Stimulated activated CD8-positive, alpha-beta memory T cell treated with anti-CD3 and anti-CD28 coated beads, Interleukin-4, amount 100 ng/mL, for 4 hours (primary cell): Measurements from ENCODE around the gene EXOC8.

Experiments used
- DNase-seq, 2 donors: peaks; one replicate each; pipeline ENCODE4 v3.0.0-alpha.2; 2020; ENCODE audit warnings: low read depth in 2 of 2, low spot score in 1 of 2

Gene EXOC8, protein sequence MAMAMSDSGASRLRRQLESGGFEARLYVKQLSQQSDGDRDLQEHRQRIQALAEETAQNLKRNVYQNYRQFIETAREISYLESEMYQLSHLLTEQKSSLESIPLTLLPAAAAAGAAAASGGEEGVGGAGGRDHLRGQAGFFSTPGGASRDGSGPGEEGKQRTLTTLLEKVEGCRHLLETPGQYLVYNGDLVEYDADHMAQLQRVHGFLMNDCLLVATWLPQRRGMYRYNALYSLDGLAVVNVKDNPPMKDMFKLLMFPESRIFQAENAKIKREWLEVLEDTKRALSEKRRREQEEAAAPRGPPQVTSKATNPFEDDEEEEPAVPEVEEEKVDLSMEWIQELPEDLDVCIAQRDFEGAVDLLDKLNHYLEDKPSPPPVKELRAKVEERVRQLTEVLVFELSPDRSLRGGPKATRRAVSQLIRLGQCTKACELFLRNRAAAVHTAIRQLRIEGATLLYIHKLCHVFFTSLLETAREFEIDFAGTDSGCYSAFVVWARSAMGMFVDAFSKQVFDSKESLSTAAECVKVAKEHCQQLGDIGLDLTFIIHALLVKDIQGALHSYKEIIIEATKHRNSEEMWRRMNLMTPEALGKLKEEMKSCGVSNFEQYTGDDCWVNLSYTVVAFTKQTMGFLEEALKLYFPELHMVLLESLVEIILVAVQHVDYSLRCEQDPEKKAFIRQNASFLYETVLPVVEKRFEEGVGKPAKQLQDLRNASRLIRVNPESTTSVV

GRCh38 chr1:231337472-231338269, at the start of gene EXOC8:
Gene EXOC8, minus strand, starts transcription at chr1:231337852. Its CDS starts 107 bp downstream, at chr1:231337745.
- DNase-seq = peak; percentile 88 to 97

DNA sequence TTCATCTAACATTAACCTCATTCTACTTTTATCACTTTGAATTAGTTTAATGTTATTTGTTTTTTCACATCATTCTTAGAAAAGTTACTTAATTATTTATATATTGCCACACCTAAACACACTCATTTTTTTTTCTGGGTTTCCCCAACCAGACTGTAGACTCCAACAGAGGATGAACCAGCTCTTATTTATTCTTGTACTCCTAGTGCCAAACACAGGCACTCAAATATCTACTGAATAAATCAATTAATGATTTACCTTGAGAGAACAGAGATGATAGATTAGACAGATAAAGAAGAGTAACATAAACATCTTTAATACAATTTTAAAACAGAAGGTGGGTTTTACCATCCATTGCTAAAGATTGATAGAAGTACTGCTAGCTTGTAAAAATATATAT, 48.8 kb upstream of the EXOC8 start:
- no peak for DNase-seq

DNA sequence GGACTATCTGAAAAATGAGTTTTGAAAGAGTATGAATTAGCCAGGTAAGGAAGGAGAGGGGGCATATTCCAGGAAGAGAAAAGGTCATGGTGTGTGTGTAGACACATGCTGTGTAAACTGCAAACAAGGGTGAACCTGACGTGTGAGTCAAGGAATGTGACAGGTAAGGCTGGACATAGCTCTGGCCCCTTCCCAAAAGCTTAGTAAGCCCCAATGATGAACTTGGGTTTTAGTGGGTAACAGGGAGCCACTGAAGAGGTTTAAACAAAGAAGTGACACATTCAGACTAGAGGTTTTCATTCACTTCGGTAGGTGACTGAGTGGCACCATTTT, 47.7 kb upstream of the EXOC8 start:
- no peak for DNase-seq

- DNase-seq = no peak
Measured at GRCh38 chr1:231384696-231385415, 47.2 kb upstream of the EXOC8 start.

- no peak for DNase-seq
Measured at GRCh38 chr1:231383159-231383860, 45.7 kb upstream of the EXOC8 start.

DNA sequence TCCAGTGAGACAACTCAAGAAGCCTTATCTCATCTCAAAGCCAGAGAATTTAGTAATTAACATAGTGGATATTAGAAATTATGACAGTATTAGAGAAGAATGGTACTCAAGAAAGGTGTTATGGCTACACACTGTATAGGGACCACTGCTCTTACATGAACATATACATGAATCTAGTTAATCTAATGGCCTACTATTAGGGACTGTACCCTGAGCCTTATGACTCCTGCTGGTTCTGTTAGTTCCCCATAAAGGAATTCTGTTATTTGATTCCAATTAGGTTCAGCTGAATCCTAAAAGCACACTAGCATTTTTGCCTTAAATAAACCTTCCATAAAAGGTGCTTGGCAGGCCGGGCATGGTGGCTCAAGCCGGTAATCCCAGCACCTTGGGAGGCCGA, 44.8 kb upstream of the EXOC8 start:
- no peak for DNase-seq

GRCh38 chr1:231381729-231382128, 44.1 kb upstream of the EXOC8 start:
- DNase-seq = no peak

DNA sequence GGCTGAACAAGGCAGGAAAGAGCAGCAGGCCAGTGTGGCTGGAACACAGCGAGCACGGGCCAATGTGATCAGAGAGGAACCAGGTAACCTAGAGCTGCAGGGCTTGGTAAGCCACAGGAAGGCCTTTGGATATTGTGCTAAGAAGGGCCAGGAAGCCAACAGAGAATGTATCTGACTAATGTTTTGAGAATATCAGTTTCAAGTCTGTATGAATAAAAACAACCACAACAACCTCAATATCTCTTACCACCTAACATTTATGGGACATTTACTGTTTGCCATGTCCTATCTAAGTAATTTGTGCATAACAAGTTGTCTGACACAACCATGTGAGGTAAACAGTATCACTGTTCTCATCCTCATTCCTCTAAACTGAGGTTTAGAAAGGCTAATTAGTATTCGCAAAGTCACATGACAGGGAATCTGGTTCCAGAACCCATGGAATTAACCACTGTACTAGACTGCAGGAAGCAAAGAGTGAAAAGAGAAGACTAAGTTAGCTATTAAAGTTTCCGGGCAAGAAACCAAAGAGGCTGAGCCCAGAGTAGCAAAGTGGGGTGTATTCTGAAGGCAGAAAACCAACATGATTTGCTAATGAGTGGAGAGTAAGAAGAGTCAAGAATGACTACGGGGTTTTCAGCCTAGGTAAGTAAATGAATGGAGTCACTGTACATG, 39.4 kb upstream of the EXOC8 start:
- no peak for DNase-seq

DNA sequence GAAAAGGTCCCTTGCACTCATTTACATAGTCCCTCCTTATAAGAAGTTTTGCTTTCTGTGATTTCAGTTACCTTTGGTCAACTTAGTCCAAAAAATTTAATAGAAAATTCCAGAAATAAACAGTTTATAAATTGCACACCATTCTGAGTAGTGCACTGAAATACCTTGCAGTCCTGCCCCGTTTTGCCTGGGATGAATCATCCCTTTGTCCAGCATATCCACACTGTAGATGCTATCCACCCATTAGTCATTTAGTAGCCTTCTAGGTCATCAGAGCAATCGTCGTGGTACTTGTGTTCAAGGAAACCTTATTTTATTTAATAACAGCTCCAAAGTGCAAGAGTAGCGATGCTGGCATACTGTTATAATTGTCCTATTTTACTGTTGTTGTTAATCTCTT, 38.4 kb upstream of the EXOC8 start:
- DNase-seq = no peak

GRCh38 chr1:231374394-231374793, 36.7 kb upstream of the EXOC8 start:
- DNase-seq = no peak

- DNase-seq = no peak
Measured at GRCh38 chr1:231372501-231372900, 34.8 kb upstream of the EXOC8 start.

DNA sequence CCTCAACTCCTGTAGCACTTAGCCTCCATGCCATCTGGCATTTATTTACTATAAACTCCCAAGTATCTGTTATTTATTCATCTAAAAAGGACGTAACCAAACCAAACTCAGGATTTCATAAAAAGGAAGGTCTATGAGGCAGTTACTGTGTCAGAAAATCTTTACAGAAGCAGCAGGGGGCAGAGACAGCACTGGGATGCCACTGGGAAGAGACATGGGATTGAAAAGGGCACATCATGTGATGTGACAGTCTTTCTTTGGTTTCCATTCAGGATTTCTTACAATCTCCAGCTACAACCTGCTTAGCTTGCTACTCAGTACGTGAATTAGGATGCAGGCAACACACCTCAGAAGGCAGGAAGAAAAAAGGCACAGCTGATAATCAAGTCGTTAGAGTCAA, 31.6 kb upstream of the EXOC8 start:
- no peak for DNase-seq

- no peak for DNase-seq
Measured at GRCh38 chr1:231364192-231364591, 26.5 kb upstream of the EXOC8 start.

DNA sequence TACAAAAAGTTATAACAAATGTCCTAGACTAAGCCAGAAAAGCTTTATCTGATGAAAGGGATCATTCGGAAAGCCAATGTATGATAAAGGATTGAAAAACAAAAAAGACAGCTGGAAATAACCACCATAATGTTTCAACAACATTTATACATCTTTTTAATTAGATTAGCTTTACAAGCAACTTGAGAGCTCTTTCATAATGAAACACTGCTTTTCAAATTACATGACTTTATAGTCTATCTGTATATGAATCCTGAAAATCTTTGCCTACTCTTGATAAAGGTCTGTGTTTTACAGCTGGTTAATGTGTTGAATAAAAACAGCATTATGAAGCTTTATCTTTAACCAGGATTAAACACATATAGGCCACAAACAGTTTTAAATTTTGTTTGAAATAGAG, 26.0 kb upstream of the EXOC8 start:
- no peak for DNase-seq

- no peak for DNase-seq
Measured at GRCh38 chr1:231362325-231362724, 24.7 kb upstream of the EXOC8 start.

DNA sequence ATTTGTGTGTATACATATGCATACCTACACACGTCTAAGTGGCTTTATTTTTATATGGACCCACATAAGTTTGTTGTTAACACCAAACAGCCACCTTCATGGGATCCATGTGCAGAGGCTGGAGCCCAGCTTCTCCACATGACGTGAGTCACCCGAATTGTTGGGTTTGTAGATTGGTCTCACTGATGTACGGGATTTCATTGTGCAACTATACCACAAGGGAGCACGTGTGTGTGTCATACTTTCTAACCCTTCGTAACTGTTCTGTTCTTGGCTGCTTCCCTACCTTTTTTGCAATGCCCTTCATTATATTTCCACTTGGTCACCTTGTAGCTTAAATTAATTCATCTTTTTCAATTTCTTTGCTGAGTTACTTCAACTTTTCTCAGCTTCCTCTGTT, 21.5 kb upstream of the EXOC8 start:
- DNase-seq = no peak

DNA sequence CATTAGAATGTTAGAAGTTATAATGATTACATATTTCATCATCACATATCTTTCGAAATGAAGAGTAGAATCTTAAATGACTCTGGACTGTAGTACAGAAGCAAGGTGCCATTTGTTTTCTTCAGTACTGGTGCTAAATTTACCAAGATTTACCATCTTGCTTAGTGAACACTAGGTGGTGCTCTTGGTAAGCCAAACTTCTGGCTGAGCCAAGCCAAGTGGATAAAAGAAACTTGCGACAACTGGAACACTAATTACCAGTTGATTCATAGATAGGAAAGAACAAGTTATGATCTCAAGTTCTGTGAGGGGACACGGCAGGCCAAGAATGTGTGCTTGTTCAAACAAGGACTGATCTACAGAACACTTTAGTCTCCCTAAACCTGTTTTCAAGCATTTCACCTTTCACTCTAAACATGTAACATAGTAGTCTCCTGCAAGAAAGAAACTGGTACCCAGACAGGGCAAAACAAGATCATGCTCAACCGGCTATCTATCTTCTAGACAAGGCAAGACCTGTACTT, 20.2 kb upstream of the EXOC8 start:
- DNase-seq = no peak

DNA sequence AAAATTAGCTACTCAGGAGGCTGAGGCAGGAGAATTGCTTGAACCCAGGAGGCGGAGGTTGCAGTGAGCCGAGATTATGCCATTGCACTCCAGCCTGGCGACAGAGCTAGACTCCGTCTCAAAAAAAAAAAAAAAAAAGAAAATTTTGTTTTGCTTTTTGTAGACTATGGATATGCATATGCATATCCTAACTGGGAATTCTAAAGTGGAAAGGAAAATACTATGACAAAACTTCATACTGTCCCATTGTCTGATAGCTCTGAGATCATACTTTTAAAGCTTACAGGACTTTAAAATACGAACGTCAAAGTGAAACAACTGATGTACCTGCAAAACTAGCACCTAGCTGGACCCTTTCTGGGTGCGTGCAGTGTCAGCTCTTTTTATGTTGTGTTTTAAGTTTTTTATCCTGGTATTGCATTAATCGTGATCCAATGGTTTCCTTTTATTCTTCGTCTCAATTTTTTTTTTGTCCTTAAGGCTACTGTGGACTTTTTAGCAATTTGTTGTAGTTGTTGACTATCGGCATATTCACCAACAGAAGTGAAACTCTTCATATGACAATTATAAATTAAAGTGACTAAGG, 19.6 kb upstream of the EXOC8 start:
- no peak for DNase-seq

DNA sequence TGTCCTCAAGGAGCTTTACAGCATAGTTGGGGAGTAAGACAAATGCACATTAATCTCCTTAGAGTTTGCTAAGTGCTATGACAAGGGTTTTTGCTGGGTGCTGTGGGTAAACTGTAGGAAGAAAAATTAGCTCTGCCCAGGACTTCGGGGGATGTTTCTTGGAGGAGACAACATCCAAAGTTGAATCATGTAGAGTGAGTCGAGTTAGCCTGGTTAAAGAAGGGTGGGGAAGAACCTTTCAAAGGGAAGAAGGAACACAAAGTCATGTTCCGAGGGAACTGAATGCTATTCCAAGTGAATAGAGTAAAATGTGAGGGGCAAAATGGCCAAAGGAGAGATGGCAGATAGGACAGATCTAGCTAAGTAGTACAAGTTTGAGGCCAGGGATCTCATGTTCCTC, 17.5 kb upstream of the EXOC8 start:
- no peak for DNase-seq
